Progenitor cell of endocrine pancreas (in vitro differentiated cells): ENCODE results near the gene HOXA4. TPM values are rescaled to one million over a fixed set of nuclear protein-coding genes. Genes with fewer than 3 reads are reported as not detected.

Experiments
- DNase-seq: peaks from one replicate; pipeline ENCODE4 v3.0.0; 2021; ENCODE audit warnings: low spot score; ENCODE audit not compliant: unreplicated experiment
- H3K27ac Mint-ChIP-seq: 2 replicates; pipeline ENCODE4 v1.8.0; 2021; ENCODE audit warnings: mild to moderate bottlenecking, moderate library complexity, mixed read lengths
- H3K27me3 Mint-ChIP-seq: 2 replicates; pipeline ENCODE4 v1.8.0; 2021; ENCODE audit warnings: mixed read lengths
- H3K36me3 Mint-ChIP-seq: 2 replicates; pipeline ENCODE4 v1.8.0; 2022; ENCODE audit warnings: mixed read lengths; ENCODE audit not compliant: insufficient read depth
- H3K4me1 Mint-ChIP-seq: 2 replicates; pipeline ENCODE4 v1.8.0; 2021; ENCODE audit warnings: low read depth, mixed read lengths
- H3K4me3 Mint-ChIP-seq: 2 replicates; pipeline ENCODE4 v1.8.0; 2021; ENCODE audit warnings: low read depth, mild to moderate bottlenecking, moderate library complexity, mixed read lengths
- H3K9me3 Mint-ChIP-seq: 2 replicates; pipeline ENCODE4 v1.8.0; 2021; ENCODE audit warnings: low read depth, mixed read lengths
- CTCF ChIP-seq: fragments of 200-600 bp; sonication (generic); IDR thresholded peaks from one replicate; pipeline ENCODE4 v1.5.0; 2021; ENCODE audit warnings: antibody characterized with exemption, mild to moderate bottlenecking; ENCODE audit not compliant: unreplicated experiment
- long read RNA-seq: library from polyadenylated mRNA; unstranded; transcript quantifications from one replicate; pipeline ENCODE4 v2.0.0, GENCODE V29; 2020
- total RNA-seq: library from RNA; stranded (reverse); gene quantifications from 2 replicates; pipeline ENCODE4 v1.2.1, GENCODE V29; 2021

The HOXA4 gene
- total RNA-seq = 13.7 TPM in 2 replicates
- long read RNA-seq = 0 reads

DNA sequence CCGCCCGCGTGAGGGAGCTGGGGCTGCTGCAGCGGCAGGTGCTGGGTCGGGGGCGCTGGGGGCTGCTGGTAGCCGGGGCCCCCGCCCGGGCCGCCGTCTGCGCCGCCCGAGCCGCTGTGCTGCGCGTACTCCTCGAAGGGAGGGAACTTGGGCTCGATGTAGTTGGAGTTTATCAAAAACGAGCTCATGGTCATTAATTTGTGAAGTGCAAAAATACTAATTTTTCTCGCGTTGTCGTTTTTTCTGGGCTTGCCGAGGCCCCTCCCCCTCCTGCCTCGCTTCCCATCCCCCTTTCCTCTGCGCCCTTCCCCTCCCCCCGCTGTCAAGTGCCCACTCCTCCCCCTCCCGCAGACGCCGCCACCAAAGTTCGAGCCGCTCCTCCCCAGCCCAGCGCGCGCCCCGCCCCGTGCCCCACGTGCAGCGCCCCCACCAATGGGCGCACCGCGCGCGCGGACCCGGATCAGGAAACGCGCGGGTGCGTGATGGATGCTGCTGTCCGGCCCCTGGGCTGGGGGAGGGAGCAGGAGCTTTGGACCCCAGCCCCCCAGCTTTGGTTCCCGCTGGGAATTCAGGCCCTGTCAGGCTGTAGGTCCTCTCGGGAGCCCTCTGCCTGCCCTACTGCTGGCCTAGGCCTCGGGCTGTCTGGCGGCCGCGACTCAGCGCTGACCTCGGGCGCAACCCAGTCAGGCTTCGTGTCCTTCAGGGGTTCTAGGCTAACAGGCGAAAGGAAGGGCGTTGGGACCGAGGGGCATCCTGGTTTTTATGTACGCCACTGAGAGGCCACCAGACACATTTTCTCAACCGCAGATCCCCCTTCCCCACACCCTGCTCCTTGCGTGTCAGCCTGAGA is at the start of gene HOXA4:
HOXA4 (minus strand) TSS at position 218 of the 850 bp plus-strand sequence; CDS start at position 194, 24 bp downstream.
- peak within 1 kb of the TSS; percentile 86 for H3K27ac Mint-ChIP-seq
- TF ChIP-seq CTCF = no peak
- peak within 1 kb of the TSS; percentile 79 for H3K4me3 Mint-ChIP-seq
- H3K27me3 Mint-ChIP-seq = no peaks in the 10 kb centered on the region
- H3K9me3 Mint-ChIP-seq = no peaks in the 10 kb centered on the region
- DNase-seq = peak; percentile 91
- H3K4me1 Mint-ChIP-seq = peaks cover 76% of the 10 kb centered on the region
- peaks cover 5% of the 10 kb centered on the region for H3K36me3 Mint-ChIP-seq

DNA sequence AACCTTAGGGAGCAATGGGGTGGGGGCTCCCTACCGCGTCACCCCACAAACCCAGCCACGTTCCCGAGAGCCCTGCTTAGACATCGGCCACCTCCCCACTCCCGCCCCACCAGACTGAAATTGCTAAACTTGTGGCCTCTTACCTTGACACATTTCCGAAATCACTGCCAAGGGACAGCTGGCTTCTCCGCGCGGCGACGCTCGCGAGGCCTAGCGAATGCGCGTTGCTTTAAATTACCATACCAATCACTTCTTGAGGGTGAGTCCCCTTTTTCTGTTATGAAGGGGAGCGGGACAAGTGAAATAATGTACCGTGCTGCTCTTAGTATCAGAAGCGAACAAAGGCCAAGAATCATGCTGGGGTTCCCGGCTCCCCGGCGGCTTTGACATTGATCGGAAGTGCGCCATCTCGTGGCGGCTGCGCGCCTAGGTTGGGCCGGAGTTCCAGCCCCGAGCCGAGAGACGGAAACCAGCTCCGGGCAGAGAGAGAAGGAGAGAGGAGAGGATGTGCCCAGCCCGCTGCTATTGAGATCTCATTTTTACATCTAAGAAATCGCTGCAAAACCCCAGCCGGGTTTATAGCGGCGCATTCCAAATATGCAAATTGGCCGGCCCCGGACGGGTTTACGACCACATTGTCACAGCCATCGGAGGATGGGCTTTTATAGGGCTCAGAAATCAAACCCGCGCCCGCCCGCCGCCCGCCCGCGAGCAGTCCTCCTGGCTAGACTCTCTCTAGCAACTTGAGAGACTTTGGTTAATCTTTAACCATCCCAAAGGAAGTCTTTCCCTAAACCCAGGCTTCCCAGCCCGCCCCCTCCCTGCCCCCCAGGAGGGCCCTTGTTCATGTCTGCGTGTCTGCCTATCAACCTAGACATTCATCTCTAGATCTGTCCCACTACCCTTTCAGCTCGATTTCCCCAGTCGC is 49.2 kb upstream of the HOXA4 start:
- peak overlapping the region; percentile 5 for H3K27ac Mint-ChIP-seq
- no peaks in the 10 kb centered on the region for H3K9me3 Mint-ChIP-seq
- H3K4me1 Mint-ChIP-seq = peaks cover 7% of the 10 kb centered on the region
- DNase-seq = peak; percentile 68
- no peaks in the 10 kb centered on the region for H3K36me3 Mint-ChIP-seq
- peaks cover 99% of the 10 kb centered on the region for H3K27me3 Mint-ChIP-seq
- TF ChIP-seq CTCF = peak; percentile 94
- H3K4me3 Mint-ChIP-seq = peak overlapping the region; percentile 21

- peaks cover 7% of the 10 kb centered on the region for H3K4me1 Mint-ChIP-seq
- H3K4me3 Mint-ChIP-seq = no peak overlapping the region
- H3K9me3 Mint-ChIP-seq = no peaks in the 10 kb centered on the region
- peaks cover 98% of the 10 kb centered on the region for H3K27me3 Mint-ChIP-seq
- peak overlapping the region; percentile 69 for H3K27ac Mint-ChIP-seq
- no peak for TF ChIP-seq CTCF
- DNase-seq = no peak
- H3K36me3 Mint-ChIP-seq = no peaks in the 10 kb centered on the region
Measured at GRCh38 chr7:27179030-27179429, 48.5 kb upstream of the HOXA4 start.

DNA sequence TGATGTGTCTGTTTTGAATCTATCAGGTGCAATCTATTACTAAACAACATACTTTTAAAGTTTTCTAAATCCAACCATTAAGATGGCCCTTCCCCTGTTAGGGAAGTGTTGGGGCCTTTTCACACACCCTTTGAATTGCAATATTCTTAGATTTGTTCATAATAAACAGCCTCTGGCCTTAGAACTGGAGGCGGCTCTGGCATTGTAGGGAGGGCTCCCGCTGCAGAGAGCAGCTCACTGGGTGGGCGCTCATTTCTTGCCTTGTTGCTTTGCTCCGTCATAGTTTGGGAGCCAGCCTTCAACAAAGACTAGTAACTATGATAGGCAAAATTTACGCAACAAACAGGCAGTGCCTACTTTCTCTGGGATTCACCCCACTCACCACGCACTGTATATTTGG is 47.8 kb upstream of the HOXA4 start:
- Mint-ChIP-seq H3K9me3 (no peaks in the 10 kb centered on the region), H3K4me1 (peaks cover 7% of the 10 kb centered on the region), H3K27me3 (peaks cover 92% of the 10 kb centered on the region), H3K27ac (no peak overlapping the region), H3K36me3 (no peaks in the 10 kb centered on the region), H3K4me3 (no peak overlapping the region)
- DNase-seq = no peak
- no peak for TF ChIP-seq CTCF

- H3K4me3 Mint-ChIP-seq = no peak overlapping the region
- DNase-seq = no peak
- no peak for TF ChIP-seq CTCF
- peaks cover 7% of the 10 kb centered on the region for H3K4me1 Mint-ChIP-seq
- no peaks in the 10 kb centered on the region for H3K9me3 Mint-ChIP-seq
- H3K27me3 Mint-ChIP-seq = peaks cover 89% of the 10 kb centered on the region
- H3K36me3 Mint-ChIP-seq = no peaks in the 10 kb centered on the region
- no peak overlapping the region for H3K27ac Mint-ChIP-seq
Measured at GRCh38 chr7:27177795-27178320, 47.3 kb upstream of the HOXA4 start.
